RCC 7860 (cell line): Measurements from ENCODE around the gene CGNL1.

Source experiments
- DNase-seq: peaks from one replicate; pipeline ENCODE4 v3.0.0-alpha.2; 2015; ENCODE audit warnings: low spot score
- FAIRE-seq: peaks from 2 replicates; lab custom pipeline; 2012; peaks lifted over from hg19 to GRCh38; lab: Jason Lieb, UNC

Gene CGNL1

GRCh38 chr15:57493351-57493750 is 117.0 kb downstream of the CGNL1 start:
- DNase-seq (no peak), FAIRE-seq (no peak)

GRCh38 chr15:57494581-57494980 is 118.3 kb downstream of the CGNL1 start:
- FAIRE-seq: no peak
- no peak for DNase-seq

- DNase-seq (no peak), FAIRE-seq (no peak)
These were observed 118.7 kb downstream of the CGNL1 start for GRCh38 chr15:57495041-57495440.

- FAIRE-seq: no peak
These were observed 119.4 kb downstream of the CGNL1 start for GRCh38 chr15:57495554-57496165.

GRCh38 chr15:57496594-57496945 is 120.3 kb downstream of the CGNL1 start:
- no peak for FAIRE-seq
- DNase-seq: no peak

More at GRCh38 chr15:57495554-57496165, 119.4 kb downstream of the CGNL1 start:
- no peak for DNase-seq

DNA sequence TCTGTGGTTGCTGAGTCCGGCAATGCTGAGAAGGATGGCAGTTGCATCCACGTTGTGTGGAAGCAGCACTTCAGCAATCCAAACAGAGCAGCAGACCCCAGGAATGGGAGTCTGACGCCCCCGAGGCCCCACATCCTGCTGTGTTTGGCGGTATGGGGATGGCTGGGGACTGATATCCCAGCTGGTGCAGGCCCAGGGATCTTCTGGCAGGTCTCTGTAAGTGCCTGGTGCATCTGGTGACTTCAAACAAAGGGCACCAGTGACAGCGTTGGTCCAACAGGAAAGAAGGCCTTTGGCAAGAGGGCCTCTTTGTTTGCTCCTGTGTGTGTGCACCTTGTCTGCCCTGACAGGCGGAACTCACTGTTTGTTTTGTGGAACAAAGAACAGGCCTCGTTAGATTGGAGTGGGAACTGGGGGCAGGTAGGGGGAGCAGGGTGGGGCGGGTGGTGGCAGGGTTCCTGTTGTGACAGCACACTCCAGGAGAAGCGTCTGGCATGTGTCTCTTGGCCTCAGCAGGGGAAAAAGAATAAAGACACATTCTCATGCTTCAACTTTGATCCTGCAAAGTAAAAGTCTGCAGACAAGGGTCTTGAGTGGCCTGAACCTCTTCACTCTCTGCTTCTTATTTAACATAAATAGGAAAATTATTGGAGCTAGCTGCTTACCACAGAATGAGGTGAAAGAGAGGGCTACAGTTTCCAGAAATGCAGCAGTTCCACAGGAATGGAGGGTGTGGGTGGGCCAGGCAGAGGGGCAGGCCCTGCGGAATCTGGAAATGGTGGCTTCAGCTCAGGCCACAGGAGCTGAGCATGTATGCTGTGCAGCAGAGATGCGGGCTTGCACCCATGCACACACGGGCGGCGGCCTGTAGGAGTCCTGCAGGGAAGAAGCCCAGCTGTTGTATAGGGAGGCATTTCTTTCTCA is 120.9 kb downstream of the CGNL1 start:
- DNase-seq: no peak
- no peak for FAIRE-seq

DNA sequence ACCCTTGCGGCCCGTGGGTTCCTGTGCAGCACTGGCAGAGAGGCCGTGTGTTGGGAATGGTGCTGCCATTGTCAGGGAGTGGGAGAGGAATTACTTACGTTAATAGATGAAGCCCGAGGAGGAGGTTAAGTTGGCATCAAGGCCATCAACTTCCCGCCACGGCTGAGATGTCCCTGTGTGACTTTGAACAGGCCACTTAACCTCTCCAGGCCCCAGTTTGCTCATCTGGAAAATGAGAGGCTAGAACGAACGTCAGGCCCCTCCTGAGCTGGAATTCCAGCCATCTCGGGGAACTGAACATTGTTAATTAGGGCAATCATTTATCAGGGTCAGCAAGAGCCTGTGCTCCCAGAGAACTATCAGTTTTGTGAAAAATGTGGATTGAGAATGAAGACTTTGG is 124.0 kb downstream of the CGNL1 start:
- DNase-seq (no peak), FAIRE-seq (no peak)

DNA sequence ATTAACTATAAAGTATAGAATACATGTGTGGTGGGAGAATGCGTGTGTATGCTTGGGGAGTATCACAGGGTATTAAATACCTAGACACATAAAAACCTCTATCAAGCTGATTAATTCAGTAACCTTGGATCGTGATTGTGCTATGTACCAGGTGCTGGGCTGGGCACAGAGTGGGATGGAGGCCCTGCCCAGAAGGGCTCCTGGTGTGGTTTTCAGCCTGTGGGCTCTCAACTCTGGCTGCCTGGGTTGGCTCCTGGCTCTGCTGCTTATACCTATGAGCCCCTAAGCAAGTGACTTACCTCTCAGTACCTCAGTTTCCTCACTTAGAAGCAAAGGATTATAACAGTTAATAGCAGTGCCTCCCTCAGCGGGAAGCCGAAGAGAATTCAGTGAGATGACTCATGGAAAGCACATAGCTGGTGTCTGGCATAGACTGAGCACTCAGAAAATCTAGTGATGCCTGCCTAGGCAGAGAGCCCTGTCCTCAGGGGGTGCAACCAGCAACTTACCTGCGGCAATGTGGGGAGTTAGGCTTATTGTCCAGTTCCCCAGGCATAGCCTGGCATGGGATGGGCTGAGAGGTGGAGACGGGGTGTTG is 124.8 kb downstream of the CGNL1 start:
- FAIRE-seq (peak; percentile 46), DNase-seq (peak; percentile 32)

DNA sequence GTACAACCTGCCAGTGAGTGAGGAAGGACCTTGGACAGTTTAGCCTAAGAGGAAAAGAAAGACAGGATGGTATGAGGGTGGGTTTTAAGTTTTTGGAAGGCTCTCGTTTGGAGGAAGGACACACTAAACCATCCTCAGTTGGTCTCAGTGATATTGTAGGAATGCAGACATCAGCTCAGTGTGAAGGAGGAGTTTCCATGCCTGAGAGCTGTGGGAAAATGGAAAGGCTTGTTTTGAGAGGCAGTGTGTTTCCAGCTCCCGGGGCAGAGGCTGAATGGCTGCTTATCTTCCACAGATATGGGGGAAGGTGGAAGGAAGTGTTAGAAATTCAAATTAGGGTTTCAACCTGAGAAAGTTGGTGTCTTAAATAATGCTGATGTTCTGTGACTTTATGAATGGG is 125.8 kb downstream of the CGNL1 start:
- no peak for FAIRE-seq

GRCh38 chr15:57503051-57503702 is 126.9 kb downstream of the CGNL1 start:
- no peak for FAIRE-seq
- no peak for DNase-seq

More for the DNA sequence above, 125.8 kb downstream of the CGNL1 start:
- no peak for DNase-seq

GRCh38 chr15:57503911-57504598 is 127.8 kb downstream of the CGNL1 start:
- FAIRE-seq: no peak
- no peak for DNase-seq

- no peak for FAIRE-seq
- no peak for DNase-seq
These were observed 128.3 kb downstream of the CGNL1 start for GRCh38 chr15:57504599-57504940.

- FAIRE-seq: peak; percentile 82
These were observed 128.9 kb downstream of the CGNL1 start for GRCh38 chr15:57505056-57505715.

GRCh38 chr15:57505949-57506391 is 129.7 kb downstream of the CGNL1 start:
- DNase-seq: no peak
- FAIRE-seq: no peak

More at GRCh38 chr15:57505056-57505715, 128.9 kb downstream of the CGNL1 start:
- peak; percentile 78 for DNase-seq

DNA sequence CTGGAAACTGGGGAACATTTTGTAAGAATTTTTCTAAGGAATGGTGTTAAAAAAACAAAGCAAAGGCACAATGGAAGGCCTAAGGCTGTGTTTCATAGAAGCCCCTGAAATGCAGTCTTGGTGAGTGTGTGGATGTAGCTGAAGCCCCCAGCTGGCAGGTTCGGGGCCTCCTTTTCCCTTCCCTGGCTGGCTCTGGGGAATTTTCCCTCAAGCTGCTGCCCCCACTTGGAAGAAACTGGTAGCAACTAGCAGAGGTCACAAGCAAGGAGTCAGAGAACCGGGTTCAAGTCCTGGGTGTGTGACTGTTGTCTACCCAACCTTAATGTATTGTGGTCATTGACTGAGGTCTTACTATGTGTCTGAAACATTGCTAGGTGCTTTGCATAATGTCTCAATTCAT is 130.1 kb downstream of the CGNL1 start:
- FAIRE-seq (no peak), DNase-seq (no peak)

DNA sequence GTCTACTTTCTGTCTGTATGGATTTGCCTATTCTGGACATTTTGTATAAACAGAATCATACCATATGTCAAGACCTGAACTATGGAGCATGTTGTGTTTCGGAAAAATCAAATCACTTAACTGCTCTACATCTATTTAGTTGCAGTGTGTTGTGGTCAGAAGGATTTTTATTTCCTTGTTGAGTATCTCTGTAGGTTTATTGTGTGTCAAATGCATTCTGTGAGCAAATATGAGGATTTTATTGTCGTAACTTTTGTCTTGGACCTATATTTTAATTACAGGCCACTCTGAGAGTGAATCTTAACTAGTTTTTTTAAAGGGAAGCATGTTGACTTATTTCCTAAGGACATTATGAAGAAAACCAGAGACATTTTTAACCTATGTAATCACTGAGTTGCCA is 130.8 kb downstream of the CGNL1 start:
- FAIRE-seq (no peak), DNase-seq (no peak)

GRCh38 chr15:57509126-57509525 is 132.8 kb downstream of the CGNL1 start:
- DNase-seq (peak; percentile 74), FAIRE-seq (peak; percentile 88)

GRCh38 chr15:57509965-57510364 is 133.7 kb downstream of the CGNL1 start:
- no peak for DNase-seq
- FAIRE-seq: peak; percentile 36

DNA sequence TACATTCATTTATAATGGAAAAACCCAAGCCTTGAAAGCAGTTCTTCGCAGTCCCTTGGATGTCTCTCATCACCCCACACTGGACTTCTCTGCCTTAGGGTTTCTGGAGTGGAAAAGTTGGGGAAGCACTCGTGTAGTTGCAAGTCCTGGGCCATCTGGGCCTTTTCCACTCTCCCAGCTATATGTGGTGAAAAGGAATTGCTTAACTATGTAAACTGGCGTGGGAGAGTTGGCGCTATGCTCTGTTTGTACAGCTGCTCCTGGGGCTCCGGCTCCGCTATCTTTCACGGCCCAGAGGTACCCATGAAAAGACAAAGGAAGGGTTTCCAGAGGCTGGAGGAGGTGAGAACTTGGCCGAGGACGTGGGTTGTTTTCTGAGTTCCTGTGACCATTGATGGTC is 134.3 kb downstream of the CGNL1 start:
- DNase-seq (no peak), FAIRE-seq (no peak)

DNA sequence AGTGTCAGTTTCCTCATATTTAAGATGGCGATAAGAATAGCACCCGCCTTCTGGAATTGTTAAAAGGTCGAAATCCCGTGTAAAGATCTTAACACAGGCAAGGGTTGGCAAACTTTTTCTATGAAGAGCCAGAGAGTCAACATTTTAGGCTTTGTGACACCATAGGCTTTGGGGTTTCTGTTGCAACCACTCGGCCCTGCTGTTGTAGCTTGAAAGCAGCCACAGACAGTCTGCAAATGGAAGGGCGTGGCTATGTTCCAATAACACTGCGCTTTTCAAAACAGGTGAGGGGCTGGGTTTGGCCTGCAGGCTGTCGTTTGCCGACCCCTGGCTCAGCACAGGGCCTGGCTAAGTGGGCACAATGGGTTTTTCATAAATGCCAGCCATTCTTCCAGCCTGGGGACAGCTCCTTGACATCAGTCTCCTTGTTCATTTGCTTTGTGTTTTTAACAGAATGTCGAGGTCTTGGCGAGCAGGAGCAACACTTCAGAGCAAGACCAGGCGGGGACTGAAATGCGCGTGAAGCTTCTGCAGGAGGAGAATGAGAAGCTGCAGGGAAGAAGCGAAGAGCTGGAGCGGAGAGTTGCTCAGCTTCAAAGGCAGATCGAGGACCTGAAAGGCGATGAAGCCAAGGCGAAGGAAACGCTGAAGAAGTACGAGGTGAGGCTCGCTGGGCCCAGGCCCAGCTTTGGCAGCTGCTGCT is 140.2 kb downstream of the CGNL1 start:
- DNase-seq (no peak), FAIRE-seq (no peak)
